ENCODE data around the gene DCAF8. TPM values are rescaled to one million over a fixed set of nuclear protein-coding genes. Genes with fewer than 3 reads are reported as not detected.

DCAF8 gene
- total RNA-seq, 2 experiments from 2014 or later = 112 to 117 TPM

DNA sequence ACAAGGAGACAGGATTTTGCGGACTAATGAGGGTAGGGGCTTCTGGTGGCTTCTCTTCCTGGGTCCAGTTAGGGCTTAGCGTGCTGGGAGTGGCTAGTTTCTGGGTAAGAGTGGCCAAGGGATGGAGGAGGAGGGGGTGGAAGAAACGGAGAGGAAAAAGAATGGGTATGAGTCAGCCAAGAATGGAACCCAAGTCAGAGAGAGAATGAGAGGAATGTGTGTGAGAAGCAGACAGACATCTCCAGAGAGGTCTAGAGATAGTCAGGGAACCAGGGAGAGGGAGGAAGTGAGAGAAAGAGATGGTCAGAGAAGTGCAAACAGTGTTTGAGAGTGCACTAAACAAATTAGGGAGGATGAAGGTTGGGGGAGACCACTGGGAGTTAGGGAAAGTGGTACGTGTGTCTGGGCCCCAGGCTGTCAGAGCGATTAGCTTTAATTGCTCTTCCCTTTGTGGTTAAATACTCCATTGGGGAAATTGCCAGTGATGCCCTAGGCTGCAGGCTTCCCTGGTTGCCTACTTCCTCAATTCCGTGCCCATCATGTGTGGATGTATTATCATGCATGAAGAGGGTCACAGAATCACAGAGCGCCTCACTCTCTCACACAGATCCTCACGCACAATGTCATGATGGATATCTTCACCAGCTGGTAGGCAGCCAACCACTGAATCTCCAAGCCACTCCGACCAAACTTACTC, 55.8 kb downstream of the DCAF8 start:
- peaks cover 38% of the 10 kb centered on the region for H3K4me1 Mint-ChIP-seq
- POLR2A ChIA-PET = no interaction called here
- H3K4me3 Mint-ChIP-seq = peak overlapping the region; percentile 86
- CTCF ChIA-PET = interaction anchor here (0.9 to 1.8 kb wide), 5 partner anchors 12 to 85 kb away, joined by 3 to 6 read pairs (median 4); partner anchors contain the start of gene CASQ1
- no peak for DNase-seq
- H3K36me3 Mint-ChIP-seq (ENCODE audit: low read depth) = peaks cover 3% of the 10 kb centered on the region
- no peaks in the 10 kb centered on the region for H3K27me3 Mint-ChIP-seq
- H3K27ac Mint-ChIP-seq = peak overlapping the region; percentile 79
- H3K9me3 Mint-ChIP-seq = no peaks in the 10 kb centered on the region

DNA sequence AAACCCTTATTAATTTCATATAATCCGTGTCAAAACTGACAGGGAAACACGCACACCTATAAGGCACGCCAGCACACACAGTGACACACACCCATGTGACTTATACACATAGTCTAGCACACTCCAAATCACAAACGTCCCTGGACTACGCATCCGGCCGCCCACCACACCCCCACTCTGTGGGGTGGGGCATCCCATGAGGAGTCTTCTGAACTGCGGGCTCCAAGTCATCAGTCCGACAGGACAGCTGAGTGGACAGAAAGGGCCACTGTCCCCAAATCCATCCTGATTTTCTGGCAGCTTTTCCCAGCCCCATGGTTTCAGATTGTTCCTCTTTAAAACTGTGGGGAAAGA, 56.3 kb downstream of the DCAF8 start:
- ChIA-PET POLR2A (no interaction called here), CTCF (interaction anchor here (1.4 to 1.8 kb wide), 2 partner anchors 15 to 85 kb away, joined by 5 to 6 read pairs; partner anchors contain the start of gene CASQ1)
- H3K9me3 Mint-ChIP-seq = no peaks in the 10 kb centered on the region
- peak; percentile 30 for DNase-seq
- H3K27ac Mint-ChIP-seq = peak overlapping the region; percentile 79
- H3K36me3 Mint-ChIP-seq (ENCODE audit: low read depth) = peaks cover 3% of the 10 kb centered on the region
- H3K4me3 Mint-ChIP-seq = peak overlapping the region; percentile 86
- no peaks in the 10 kb centered on the region for H3K27me3 Mint-ChIP-seq
- peaks cover 38% of the 10 kb centered on the region for H3K4me1 Mint-ChIP-seq

DNA sequence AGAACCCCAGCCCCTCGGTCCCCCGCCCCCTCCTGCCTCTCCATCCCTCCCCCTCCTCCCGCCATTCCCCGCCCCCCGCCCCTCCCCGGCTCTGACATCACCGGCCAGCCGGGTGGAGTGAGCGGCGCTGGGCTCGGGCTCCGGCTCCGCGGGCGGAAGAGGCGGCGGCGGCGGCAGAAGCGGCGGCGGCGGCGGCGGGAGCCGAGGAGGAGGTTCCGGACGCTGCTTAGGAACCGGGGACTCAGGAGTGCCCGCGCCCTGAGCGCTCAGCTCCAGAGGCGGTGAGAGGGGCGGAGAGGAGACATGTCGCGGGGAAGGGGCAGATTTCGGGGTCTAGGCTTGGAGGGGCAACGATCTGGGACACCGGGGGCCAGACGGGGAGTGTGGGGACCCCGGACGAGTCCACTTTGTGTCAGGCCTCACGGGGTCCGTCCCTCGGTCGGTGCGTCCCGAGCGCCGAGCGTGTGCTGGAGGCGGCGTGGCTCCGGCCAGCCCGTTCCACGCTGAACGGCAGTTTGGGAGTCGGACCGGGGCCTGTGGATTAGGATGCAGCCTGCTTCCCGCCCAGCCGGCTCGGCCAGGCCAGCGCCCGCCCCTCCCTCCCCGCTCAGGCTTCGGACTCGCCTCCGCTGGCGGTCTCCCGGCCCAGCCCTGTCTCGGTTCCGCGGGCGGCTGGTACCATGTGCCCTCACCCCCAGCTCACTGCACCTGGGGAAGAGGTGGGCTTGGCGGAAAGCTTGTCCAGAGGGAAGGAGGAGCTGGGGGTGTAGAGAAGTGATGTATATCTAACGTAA, 56.9 kb downstream of the DCAF8 start, which contains the start of gene PEA15:
TSS of gene PEA15 (plus strand) at position 143 of the 794 bp plus-strand sequence. CDS start 6,161 bp downstream, outside the sequence.
- Mint-ChIP-seq H3K27ac (peak within 1 kb of the TSS; percentile 90), H3K4me1 (peaks cover 38% of the 10 kb centered on the region), H3K4me3 (peak within 1 kb of the TSS; percentile 86), H3K36me3 (ENCODE audit: low read depth) (peaks cover 3% of the 10 kb centered on the region), H3K27me3 (no peaks in the 10 kb centered on the region), H3K9me3 (no peaks in the 10 kb centered on the region)
- ChIA-PET POLR2A (no interaction called here), CTCF (interaction anchor here (1.4 to 3.1 kb wide), 2 partner anchors 13 to 86 kb away, joined by 6 to 19 read pairs; no protein-coding TSS in a partner anchor)
- peak; percentile 67 for DNase-seq

DNA sequence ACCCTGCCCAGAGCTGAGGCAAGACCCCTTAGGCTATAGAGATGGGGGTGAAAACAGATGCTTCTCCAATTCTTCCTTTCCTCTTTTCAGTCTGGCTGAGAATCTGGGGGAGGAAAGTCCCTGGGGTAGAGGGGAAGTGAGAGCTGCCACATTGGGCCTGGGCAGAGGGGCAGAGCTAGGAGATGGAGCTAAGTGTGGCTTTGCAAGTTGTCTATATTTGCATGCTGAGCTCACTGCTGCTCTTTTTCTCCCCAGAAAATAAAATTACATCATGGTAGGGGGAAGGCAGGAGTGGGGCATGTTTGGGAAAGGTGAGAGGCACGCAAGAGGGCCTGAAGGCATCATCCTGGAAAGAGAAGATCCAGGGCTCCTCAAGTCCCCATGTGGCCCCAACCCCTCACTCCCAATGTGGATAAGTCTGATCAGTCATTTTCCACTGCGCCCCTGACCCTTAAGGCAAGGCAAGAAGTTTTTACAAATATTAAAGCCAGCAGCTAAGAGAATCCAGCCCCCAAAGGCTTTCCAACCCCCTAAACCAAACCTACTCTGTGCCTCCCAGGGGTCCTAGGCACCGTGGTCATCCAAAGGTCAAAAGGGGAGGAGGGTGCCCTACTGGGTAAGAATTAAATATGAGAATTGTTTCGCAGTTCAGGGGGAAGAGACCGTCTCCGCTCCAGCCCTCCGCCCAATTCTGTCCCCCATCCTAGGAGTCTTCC, 57.7 kb downstream of the DCAF8 start:
- no peak for DNase-seq
- Mint-ChIP-seq H3K27me3 (no peaks in the 10 kb centered on the region), H3K27ac (peak overlapping the region; percentile 68), H3K4me3 (peak overlapping the region; percentile 86), H3K36me3 (ENCODE audit: low read depth) (peaks cover 3% of the 10 kb centered on the region), H3K9me3 (no peaks in the 10 kb centered on the region), H3K4me1 (peaks cover 32% of the 10 kb centered on the region)
- ChIA-PET CTCF (interaction anchor here (1.4 to 3.1 kb wide), 3 partner anchors 9 to 86 kb away, joined by 6 to 19 read pairs (median 6); no protein-coding TSS in a partner anchor), POLR2A (interaction anchor here (0.6 kb wide), 1 partner anchor 58 kb away, joined by 6 read pairs; no protein-coding TSS in a partner anchor)

DNA sequence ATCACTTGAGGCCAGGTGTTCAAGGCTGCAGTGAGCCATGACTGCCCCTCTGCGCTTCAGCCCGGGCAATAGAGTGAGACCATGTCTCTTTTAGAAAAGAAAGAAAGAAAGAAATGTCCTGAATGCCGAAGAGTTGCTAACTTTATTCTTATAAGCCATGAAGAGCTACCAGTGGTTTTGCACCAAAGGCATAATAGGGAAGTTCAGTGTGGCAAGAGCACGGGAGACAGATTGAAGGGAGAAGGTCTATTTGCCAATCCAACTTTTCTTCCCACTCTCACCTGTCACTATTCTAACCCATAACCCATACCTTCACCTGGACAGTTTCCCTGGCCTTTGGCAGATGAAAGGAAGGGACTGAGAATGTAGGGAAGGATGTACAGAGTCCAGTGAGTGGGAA, 61.6 kb downstream of the DCAF8 start:
- H3K27me3 Mint-ChIP-seq = peaks cover 2% of the 10 kb centered on the region
- H3K27ac Mint-ChIP-seq = no peak overlapping the region
- H3K36me3 Mint-ChIP-seq (ENCODE audit: low read depth) = no peaks in the 10 kb centered on the region
- ChIA-PET CTCF (interaction anchor here (1.0 to 2.5 kb wide), 5 partner anchors 10 to 95 kb away, joined by 3 to 8 read pairs (median 3); partner anchors contain the start of gene DCAF8), POLR2A (no interaction called here)
- DNase-seq = no peak
- H3K9me3 Mint-ChIP-seq = no peaks in the 10 kb centered on the region
- H3K4me1 Mint-ChIP-seq = peaks cover 13% of the 10 kb centered on the region
- no peak overlapping the region for H3K4me3 Mint-ChIP-seq

DNA sequence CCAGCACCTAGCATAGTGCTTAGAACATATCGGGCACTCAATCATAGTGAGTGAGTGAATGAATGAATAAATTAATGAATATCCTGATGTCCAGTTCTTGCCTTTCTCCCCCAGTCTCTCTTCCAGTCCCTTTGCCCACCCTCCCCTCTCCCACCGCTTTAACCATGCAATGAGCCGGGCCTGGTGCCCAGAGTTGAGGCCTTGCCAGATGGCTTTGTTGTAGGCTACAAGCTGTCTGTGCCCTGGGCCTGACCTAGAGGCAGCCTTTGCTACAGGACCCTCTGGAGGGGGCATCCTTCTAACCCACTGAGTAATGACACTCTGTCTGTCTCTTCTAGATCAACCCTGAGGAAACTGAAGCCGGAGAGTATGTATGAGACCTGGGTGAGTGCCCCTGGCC, 65.1 kb downstream of the DCAF8 start:
- Mint-ChIP-seq H3K4me3 (no peak overlapping the region), H3K27me3 (peaks cover 2% of the 10 kb centered on the region), H3K27ac (no peak overlapping the region), H3K36me3 (ENCODE audit: low read depth) (no peaks in the 10 kb centered on the region), H3K4me1 (no peaks in the 10 kb centered on the region), H3K9me3 (no peaks in the 10 kb centered on the region)
- no peak for DNase-seq
- POLR2A ChIA-PET = no interaction called here
- CTCF ChIA-PET = no interaction called here

DNA sequence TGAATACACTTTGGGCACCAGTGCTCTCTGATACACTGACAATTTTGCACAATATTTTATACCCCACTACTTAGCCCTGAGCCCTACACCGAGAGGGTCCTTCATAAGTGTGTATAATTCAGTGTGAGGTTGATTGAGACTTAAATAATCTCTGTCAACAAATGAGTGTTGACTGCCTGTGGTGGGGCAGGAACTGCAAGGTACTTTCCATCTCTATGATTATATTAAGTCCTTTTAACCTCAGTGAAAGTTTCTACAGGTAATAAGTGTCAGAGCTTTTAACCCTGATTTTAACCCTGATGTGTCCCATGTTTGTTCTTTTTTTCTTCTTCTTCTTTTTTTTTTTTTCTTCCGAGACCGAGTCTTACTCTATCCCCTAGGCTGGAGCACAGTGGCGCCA, 66.2 kb downstream of the DCAF8 start:
- H3K4me3 Mint-ChIP-seq = no peak overlapping the region
- no peaks in the 10 kb centered on the region for H3K9me3 Mint-ChIP-seq
- POLR2A ChIA-PET = no interaction called here
- DNase-seq = no peak
- no peaks in the 10 kb centered on the region for H3K4me1 Mint-ChIP-seq
- H3K27me3 Mint-ChIP-seq = peaks cover 2% of the 10 kb centered on the region
- H3K36me3 Mint-ChIP-seq (ENCODE audit: low read depth) = no peaks in the 10 kb centered on the region
- CTCF ChIA-PET = interaction anchor here (0.6 to 1.4 kb wide), 6 partner anchors 8 to 117 kb away, joined by 3 to 6 read pairs (median 4); no protein-coding TSS in a partner anchor
- no peak overlapping the region for H3K27ac Mint-ChIP-seq

DNA sequence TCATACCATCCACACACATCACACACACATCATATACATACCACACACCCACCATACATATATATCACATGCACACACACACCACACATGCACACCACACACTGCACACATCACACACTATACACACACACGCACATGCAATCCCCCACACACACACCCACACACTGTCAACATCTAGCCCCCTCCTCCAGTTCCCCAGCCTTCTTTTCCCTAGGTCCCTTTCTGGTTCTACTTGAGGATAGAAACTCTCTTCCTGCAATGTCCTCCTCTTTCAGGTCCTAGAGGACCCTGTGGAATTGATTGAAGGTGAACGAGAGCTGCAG, 67.7 kb downstream of the DCAF8 start:
- Mint-ChIP-seq H3K36me3 (ENCODE audit: low read depth) (no peaks in the 10 kb centered on the region), H3K4me3 (no peak overlapping the region), H3K9me3 (no peaks in the 10 kb centered on the region), H3K27me3 (peaks cover 2% of the 10 kb centered on the region), H3K27ac (no peak overlapping the region), H3K4me1 (no peaks in the 10 kb centered on the region)
- CTCF ChIA-PET = no interaction called here
- no peak for DNase-seq
- POLR2A ChIA-PET = no interaction called here

DNA sequence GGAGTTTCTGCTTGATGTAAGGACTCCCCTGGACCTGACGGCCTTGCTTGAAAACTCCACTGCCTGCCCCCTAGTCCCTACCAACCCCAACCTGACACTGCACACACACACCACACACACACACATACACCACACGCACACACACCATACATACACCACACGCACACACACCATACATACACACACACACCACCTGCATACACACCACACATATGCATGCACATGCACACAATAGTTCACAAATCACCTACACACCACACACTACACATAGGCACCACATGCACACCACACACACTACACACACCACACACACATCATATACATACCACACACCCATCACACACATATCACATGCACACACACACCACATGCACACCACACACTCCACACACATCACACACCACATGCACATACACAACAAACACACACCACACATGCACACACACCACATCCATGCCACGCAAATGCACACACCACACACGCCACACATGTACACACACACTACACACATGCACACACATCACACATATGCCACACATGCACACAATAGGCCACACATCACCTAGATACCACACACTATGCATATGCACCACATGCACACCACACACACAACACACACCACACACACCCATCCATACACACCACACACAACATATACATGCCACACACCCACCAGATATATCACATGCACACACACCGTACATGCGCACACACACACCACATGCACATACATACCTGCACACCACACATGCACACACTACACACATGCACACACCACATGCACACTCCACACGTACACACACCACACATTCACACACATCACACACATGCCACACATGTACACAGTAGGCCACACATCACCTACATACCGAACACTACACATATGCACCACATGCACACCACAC, 68.3 kb downstream of the DCAF8 start:
- Mint-ChIP-seq H3K9me3 (no peaks in the 10 kb centered on the region), H3K4me1 (no peaks in the 10 kb centered on the region), H3K4me3 (no peak overlapping the region), H3K36me3 (ENCODE audit: low read depth) (no peaks in the 10 kb centered on the region), H3K27me3 (peaks cover 4% of the 10 kb centered on the region), H3K27ac (no peak overlapping the region)
- ChIA-PET CTCF (interaction anchor here (0.6 to 3.0 kb wide), 20 partner anchors 7 to 186 kb away, joined by 3 to 21 read pairs (median 5); partner anchors contain the start of gene PEX19), POLR2A (no interaction called here)
- DNase-seq = no peak

DNA sequence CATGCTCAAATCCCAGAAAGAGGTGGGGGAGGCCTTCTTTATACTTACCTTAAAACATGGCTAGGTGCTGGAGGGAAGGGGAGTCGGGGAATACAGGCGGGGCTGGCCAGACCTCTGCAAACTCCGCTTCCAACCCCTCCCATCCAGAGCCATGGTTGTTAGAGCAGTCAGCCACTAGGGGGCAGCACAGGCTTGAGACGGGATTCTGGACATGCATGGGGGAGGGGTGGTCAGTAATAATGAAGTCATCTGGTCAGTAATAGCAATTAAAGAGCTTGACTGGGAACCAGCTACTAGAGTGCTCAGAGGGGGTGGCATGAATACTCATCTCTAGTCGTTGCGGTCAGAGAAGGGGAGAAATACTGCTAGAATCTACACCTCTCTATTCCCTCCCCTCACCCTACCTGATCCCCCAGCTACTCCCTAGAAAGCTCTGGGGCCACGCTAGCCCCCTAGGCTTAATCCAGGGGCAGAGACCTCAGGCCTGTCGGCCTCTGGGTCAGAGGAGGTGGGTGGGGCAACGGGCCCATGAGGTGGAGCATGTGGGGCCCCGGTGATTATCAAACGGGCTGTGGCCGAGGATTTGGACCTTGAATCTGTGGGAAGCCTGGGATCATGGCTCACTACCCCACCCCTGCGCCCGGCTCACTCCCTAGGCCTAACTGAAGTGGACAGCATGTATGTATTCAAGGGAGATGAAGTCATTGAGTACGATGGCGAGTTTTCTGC, 69.1 kb downstream of the DCAF8 start:
- ChIA-PET CTCF (interaction anchor here (0.6 to 3.0 kb wide), 21 partner anchors 8 to 187 kb away, joined by 3 to 21 read pairs (median 5); partner anchors contain the start of gene PEX19), POLR2A (no interaction called here)
- H3K9me3 Mint-ChIP-seq = no peaks in the 10 kb centered on the region
- peaks cover 4% of the 10 kb centered on the region for H3K27me3 Mint-ChIP-seq
- H3K27ac Mint-ChIP-seq = no peak overlapping the region
- H3K4me3 Mint-ChIP-seq = no peak overlapping the region
- peak; percentile 85 for DNase-seq
- no peaks in the 10 kb centered on the region for H3K36me3 Mint-ChIP-seq (ENCODE audit: low read depth)
- no peaks in the 10 kb centered on the region for H3K4me1 Mint-ChIP-seq

DNA sequence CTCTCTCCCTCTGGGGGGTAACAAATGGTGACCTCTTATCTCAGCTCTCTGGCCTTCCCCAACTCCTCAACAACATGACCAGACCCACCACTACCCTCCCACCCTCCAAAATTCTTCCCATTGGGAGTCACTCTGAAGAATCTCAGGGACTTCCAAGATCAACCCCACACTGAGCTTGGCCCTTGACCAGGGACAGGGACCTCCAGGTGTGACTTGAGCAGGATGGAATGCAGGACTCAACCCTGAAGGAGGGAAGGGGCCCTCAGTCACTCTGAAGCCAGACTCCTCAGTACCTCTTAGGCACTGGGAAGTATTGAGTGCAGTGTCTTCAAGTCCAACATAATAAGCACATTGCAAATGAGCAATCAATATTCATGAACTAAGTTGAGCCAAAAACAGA, 70.1 kb downstream of the DCAF8 start:
- peaks cover 4% of the 10 kb centered on the region for H3K27me3 Mint-ChIP-seq
- H3K9me3 Mint-ChIP-seq = no peaks in the 10 kb centered on the region
- no peak overlapping the region for H3K27ac Mint-ChIP-seq
- CTCF ChIA-PET = interaction anchor here (1.1 to 3.0 kb wide), 8 partner anchors 11 to 184 kb away, joined by 3 to 21 read pairs (median 6); no protein-coding TSS in a partner anchor
- no peaks in the 10 kb centered on the region for H3K36me3 Mint-ChIP-seq (ENCODE audit: low read depth)
- H3K4me1 Mint-ChIP-seq = no peaks in the 10 kb centered on the region
- no peak overlapping the region for H3K4me3 Mint-ChIP-seq
- no peak for DNase-seq
- POLR2A ChIA-PET = no interaction called here
